Embryonic facial prominence (tissue), 1 donor: ENCODE results near the gene MRPL17.

Experiments
- DNase-seq: peaks from one replicate; pipeline ENCODE4 v3.0.0-alpha.2; 2016; ENCODE audit errors: extremely low spot score

Gene MRPL17

DNA sequence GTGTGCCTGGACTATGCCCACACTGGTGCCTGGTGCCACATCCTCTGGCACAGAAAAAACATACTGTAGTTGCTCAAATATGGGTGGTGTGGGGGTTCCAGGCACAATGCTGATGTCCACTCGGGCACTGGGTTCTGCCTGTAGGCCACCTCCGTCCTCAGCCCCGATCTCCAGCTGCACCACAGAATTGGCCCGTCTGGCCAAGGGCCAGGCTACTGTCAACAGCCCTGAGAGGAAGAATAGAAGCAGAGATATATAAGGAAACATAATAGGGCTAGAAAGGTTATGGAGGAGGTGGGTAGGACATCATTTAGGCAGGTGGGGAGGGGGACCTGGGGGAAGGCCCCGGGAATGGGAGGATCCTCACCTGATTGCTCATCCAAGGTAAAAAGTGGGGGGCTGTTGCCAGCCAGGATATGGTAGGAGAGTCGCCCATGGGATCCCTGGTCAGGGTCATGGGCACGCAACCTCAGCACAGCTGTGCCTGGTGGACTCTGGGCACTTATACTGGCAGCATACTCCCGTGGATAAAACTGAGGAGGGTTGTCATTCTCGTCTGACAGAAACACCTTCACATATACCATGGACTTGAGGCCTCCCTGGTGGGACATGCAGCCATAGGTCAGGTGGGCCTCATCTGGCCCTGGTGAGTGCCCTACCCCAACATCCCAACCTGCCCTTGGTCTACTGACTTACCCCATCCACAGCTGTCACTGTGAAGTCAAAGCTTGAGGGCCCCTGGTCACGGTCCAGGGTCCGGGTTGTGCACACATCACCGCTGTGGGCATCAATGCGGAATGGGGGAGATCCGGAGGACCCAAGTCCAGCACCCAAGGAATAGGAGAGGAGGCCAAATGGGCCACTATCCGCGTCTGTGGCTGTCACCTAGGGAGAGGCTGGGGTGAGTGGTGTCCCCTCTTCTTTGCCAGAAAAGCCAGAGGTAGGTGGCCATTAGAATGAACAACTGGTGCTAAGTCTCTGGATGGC is 49.4 kb downstream of the MRPL17 start:
- DNase-seq = no peak

- no peak for DNase-seq
These were observed 50.7 kb downstream of the MRPL17 start for GRCh38 chr11:6632116-6633073.

- no peak for DNase-seq
These were observed 51.7 kb downstream of the MRPL17 start for GRCh38 chr11:6631361-6631890.

GRCh38 chr11:6630632-6631291 is 52.4 kb downstream of the MRPL17 start:
- no peak for DNase-seq
